ENCODE data around the gene SMARCA4.

- TF ChIP-seq CTCF (IDR thresholded peaks at IDR 0.05; ENCODE audit: low read length): no peak
- TF ChIP-seq EZH2 (IDR thresholded peaks at IDR 0.05; ENCODE audit: borderline replicate concordance, low read length): no peak
These were observed 80.4 kb downstream of the SMARCA4 start for GRCh38 chr19:11041194-11041593.

All from OCI-LY1 (cell line).